Fibroblast of villous mesenchyme (primary cell): ENCODE data around the gene IL33. TPM values are rescaled to one million over a fixed set of nuclear protein-coding genes. Genes with fewer than 3 reads are reported as not detected.

Experiments used
- DNase-seq: peaks from one replicate; pipeline ENCODE4 v3.0.0-alpha.2; 2010; ENCODE audit warnings: low read depth
- H3K4me3 ChIP-seq: 2 replicates; pipeline ENCODE4 v1.5.1; 2011; ENCODE audit warnings: low read depth, mild to moderate bottlenecking, low read length
- CTCF ChIP-seq: IDR thresholded peaks from 2 replicates; pipeline ENCODE4 v1.5.1; 2012; ENCODE audit warnings: low read depth, mild to moderate bottlenecking, low read length; ENCODE audit not compliant: insufficient read depth
- total RNA-seq: library from RNA; depleted of rRNA; stranded (reverse); fragments of >200 nt; gene quantifications from 2 replicates; pipeline ENCODE4 v1.2.3, GENCODE V29; 2012

Gene IL33
- total RNA-seq, 1 donor, result 7.3 TPM

GRCh38 chr9:6272229-6272598, 56.6 kb downstream of the IL33 start:
- no peak overlapping the region for H3K4me3 ChIP-seq
- TF ChIP-seq CTCF, result no peak
- DNase-seq, result peak; percentile 93

- DNase-seq, result no peak
- no peak overlapping the region for H3K4me3 ChIP-seq
- TF ChIP-seq CTCF, result no peak
Observed at GRCh38 chr9:6277417-6277816, 61.8 kb downstream of the IL33 start.

- no peak for DNase-seq
- TF ChIP-seq CTCF, result no peak
- no peak overlapping the region for H3K4me3 ChIP-seq
Observed at GRCh38 chr9:6301858-6302257, 86.3 kb downstream of the IL33 start.

DNA sequence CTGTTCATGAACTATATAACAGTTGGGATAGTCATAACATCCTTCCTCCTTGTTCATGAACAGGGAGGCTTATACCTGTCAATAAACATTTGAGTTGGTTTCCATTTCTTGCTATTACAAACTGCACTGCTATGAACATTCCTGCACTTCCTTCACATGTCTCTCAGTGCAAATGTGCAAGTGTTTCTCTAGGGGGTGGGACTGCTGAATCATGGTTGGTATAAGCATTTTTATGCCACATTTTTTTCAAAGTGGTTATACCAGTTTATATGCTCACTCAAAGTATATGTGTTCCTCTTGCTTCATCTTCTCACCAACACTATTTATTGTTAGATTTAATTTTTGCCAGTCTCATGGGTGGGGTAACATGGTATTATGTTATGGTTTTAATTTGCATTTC, 86.8 kb downstream of the IL33 start:
- peak; percentile 7 for DNase-seq
- no peak for TF ChIP-seq CTCF
- H3K4me3 ChIP-seq, result no peak overlapping the region

DNA sequence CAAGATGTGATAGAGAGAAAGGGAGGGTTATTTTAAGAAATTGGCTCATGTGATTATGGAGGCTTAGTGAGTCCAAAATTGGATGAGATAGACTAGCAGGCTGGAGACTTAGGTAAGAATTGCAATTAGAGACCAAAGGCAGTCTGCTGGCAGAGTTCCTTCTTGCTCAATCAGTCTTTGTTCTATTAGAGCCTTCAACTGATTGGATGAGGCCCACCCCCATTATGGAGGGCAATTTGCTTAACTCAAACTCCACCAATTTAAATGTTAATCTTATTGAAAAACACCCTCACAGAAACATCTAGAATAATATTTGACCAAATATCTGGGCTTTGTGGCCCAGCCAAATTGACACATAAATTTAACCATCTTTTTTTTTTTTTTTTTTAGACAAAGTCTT, 88.6 kb downstream of the IL33 start:
- TF ChIP-seq CTCF, result no peak
- no peak for DNase-seq
- no peak overlapping the region for H3K4me3 ChIP-seq

DNA sequence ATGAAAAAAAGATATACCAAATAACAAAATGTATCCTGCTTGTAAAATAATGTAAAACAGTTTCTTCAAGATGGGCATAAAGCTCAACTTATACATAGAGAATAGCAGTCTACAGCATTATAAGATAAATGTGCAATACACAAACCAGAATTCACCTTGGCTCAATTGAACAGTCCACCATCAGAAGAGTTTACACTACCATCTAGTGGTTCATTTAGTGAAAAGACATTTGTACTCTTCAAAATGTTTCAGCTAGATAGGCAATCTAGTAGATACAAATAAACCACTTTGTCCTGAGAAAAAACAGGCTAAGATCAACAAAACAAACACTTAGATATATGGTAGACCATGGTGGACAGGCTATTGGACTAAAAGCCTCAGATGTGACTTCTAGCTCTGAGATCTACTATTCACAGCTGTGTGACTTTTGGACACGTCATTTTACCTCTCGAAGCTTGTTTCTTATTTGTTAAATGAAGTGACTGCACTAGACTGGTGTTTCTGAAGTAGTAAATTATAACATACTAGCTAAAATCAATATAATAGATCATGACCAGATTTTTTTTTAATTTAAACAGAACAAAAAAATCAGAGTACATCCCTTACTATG, 90.5 kb downstream of the IL33 start:
- TF ChIP-seq CTCF, result peak; percentile 68
- H3K4me3 ChIP-seq, result no peak overlapping the region

More for the DNA sequence above, 90.5 kb downstream of the IL33 start:
- DNase-seq, result peak; percentile 64

Other genes starting within 250 kb of the IL33 start
- 29.0 and 45.3 TPM in 2 replicates for gene RANBP6, start 200.2 kb upstream of the IL33 start, total RNA-seq
- gene TPD52L3, start 112.6 kb downstream of the IL33 start, total RNA-seq, result not detected in 2 replicates
- 46.4 and 54.0 TPM in 2 replicates for gene UHRF2, start 197.4 kb downstream of the IL33 start, total RNA-seq